A549 (cell line): ENCODE measurements around the gene CDH22.

Experiments
- NFE2L2 ChIP-seq: fragments of 150-350 bp; conservative IDR thresholded peaks from 2 replicates; pipeline ENCODE4 v1.6.1; 2014; ENCODE audit warnings: low read length
- POLR2A ChIP-seq: IDR thresholded peaks from 2 replicates; pipeline ENCODE4 v1.6.1; 2012; ENCODE audit warnings: mild to moderate bottlenecking, low read length
- RFX5 ChIP-seq: fragments of 450-650 bp; IDR thresholded peaks from 2 replicates; pipeline ENCODE4 v1.7.1; 2014; ENCODE audit warnings: antibody characterized with exemption, mild to moderate bottlenecking, moderate library complexity
- TF ChIP-seq, protein P1 (sequence below): fragments of >200 bp; sonication (Bioruptor Twin); formaldehyde crosslinking; IDR thresholded peaks from 3 replicates; pipeline ENCODE4 v1.5.1; 2016
- TF ChIP-seq, protein P2 (sequence below): fragments of >200 bp; sonication (Bioruptor Twin); formaldehyde crosslinking; IDR thresholded peaks from 3 replicates; pipeline ENCODE4 v1.6.1; 2016

DNA sequence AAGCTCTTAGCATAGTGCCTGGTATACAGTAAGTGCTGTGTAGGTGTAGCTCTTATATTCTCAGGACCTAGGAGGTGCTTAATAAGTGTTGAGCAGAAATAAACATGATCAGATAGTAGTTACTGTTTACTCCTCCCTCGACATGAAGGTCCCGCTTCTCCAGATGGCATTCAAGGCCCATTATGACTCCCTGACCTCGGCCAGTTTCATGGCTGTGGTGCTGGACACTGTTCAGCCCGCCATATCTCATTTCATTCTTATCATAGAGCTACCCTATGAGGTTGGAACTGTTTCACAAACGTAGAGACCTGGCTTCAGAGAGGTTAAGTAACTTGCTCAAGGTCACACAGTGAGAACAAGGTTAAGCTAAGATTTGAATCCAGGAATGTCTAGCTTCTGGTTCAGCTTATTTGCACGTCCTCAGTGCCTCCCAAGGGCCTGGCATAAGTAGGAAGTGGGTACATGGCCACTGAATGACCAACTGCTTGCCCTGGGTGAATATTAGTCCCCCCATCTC, 151.2 kb downstream of the CDH22 start:
- TF ChIP-seq NFE2L2 (no peak), POLR2A (no peak), RFX5 (no peak)
- TF ChIP-seq, protein P1, sequence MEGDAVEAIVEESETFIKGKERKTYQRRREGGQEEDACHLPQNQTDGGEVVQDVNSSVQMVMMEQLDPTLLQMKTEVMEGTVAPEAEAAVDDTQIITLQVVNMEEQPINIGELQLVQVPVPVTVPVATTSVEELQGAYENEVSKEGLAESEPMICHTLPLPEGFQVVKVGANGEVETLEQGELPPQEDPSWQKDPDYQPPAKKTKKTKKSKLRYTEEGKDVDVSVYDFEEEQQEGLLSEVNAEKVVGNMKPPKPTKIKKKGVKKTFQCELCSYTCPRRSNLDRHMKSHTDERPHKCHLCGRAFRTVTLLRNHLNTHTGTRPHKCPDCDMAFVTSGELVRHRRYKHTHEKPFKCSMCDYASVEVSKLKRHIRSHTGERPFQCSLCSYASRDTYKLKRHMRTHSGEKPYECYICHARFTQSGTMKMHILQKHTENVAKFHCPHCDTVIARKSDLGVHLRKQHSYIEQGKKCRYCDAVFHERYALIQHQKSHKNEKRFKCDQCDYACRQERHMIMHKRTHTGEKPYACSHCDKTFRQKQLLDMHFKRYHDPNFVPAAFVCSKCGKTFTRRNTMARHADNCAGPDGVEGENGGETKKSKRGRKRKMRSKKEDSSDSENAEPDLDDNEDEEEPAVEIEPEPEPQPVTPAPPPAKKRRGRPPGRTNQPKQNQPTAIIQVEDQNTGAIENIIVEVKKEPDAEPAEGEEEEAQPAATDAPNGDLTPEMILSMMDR: no peak
- TF ChIP-seq, protein P2, sequence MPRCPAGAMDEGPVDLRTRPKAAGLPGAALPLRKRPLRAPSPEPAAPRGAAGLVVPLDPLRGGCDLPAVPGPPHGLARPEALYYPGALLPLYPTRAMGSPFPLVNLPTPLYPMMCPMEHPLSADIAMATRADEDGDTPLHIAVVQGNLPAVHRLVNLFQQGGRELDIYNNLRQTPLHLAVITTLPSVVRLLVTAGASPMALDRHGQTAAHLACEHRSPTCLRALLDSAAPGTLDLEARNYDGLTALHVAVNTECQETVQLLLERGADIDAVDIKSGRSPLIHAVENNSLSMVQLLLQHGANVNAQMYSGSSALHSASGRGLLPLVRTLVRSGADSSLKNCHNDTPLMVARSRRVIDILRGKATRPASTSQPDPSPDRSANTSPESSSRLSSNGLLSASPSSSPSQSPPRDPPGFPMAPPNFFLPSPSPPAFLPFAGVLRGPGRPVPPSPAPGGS: no peak
